DND-41 (cell line): ENCODE data around the gene CRYGB.
"Not testable (repeated sequence)": the region's sequence is repeated elsewhere in the genome, so short reads cannot be mapped to it uniquely, and the experiment has no call there.

ENCODE experiments used
- ATAC-seq: fragments of 200-7000 bp; cut with Tn5 transposase; 3 replicates; pipeline ENCODE4 v1.9.1; 2021; ENCODE audit warnings: low read depth; ENCODE audit not compliant: insufficient read depth
- DNase-seq: peaks from one replicate; pipeline ENCODE4 v3.0.0-alpha.2; 2020
- H2AFZ ChIP-seq: 2 replicates; pipeline ENCODE4 v1.6.0; 2012; ENCODE audit warnings: low read depth, low read length
- H3K27ac ChIP-seq: 2 replicates; pipeline ENCODE4 v1.5.1; 2012; ENCODE audit warnings: low read length, inconsistent platforms
- H3K27me3 ChIP-seq: fragments of 200-600 bp; sonication (generic); 2 replicates; pipeline ENCODE4 v1.6.0; 2012; ENCODE audit warnings: low read length, mild to moderate bottlenecking, inconsistent platforms; ENCODE audit not compliant: insufficient read depth, poor library complexity
- H3K36me3 ChIP-seq: 2 replicates; pipeline ENCODE4 v1.5.1; 2012; ENCODE audit warnings: low read length, inconsistent platforms; ENCODE audit not compliant: insufficient read depth
- H3K4me1 ChIP-seq: 2 replicates; pipeline ENCODE4 v1.5.1; 2012; ENCODE audit warnings: mild to moderate bottlenecking, low read length; ENCODE audit not compliant: insufficient read depth
- H3K4me2 ChIP-seq: 2 replicates; pipeline ENCODE4 v1.6.0; 2012; ENCODE audit warnings: mild to moderate bottlenecking, moderate library complexity, low read length, inconsistent platforms; ENCODE audit not compliant: insufficient read depth
- H3K4me3 ChIP-seq, 2 experiments: fragments of 200-600 bp in 1 of 2; shearing (Covaris generic) in 1 of 2; 2 replicates each; pipeline ENCODE4 v1.5.1; 2012 to 2016; ENCODE audit warnings: inconsistent platforms in 2 of 2, low read length in 2 of 2, mild to moderate bottlenecking in 2 of 2, low read depth in 1 of 2, moderate library complexity in 1 of 2
- H3K79me2 ChIP-seq: 2 replicates; pipeline ENCODE4 v1.6.0; 2012; ENCODE audit warnings: low read length, inconsistent platforms; ENCODE audit not compliant: insufficient read depth
- H3K9ac ChIP-seq: 2 replicates; pipeline ENCODE4 v1.6.0; 2012; ENCODE audit warnings: low read depth, mild to moderate bottlenecking, inconsistent platforms, low read length, moderate library complexity
- H3K9me3 ChIP-seq: 2 replicates; pipeline ENCODE4 v1.5.1; 2012; ENCODE audit warnings: low read length, moderate library complexity, mild to moderate bottlenecking, inconsistent platforms; ENCODE audit not compliant: insufficient read depth, severe bottlenecking
- H4K20me1 ChIP-seq: 2 replicates; pipeline ENCODE4 v1.6.0; 2012; ENCODE audit warnings: low read length; ENCODE audit not compliant: insufficient read depth
- CTCF ChIP-seq: IDR thresholded peaks from 2 replicates; pipeline ENCODE4 v1.5.1; 2012; ENCODE audit warnings: borderline replicate concordance, low read length, moderate library complexity, mild to moderate bottlenecking; ENCODE audit not compliant: poor library complexity, severe bottlenecking; ENCODE audit errors: extremely low read depth
- EZH2 ChIP-seq: IDR thresholded peaks from 3 replicates; pipeline ENCODE4 v1.6.1; 2012; ENCODE audit warnings: borderline replicate concordance, low read depth, mild to moderate bottlenecking, moderate library complexity, low read length, inconsistent platforms; ENCODE audit not compliant: severe bottlenecking

The CRYGB gene

GRCh38 chr2:208125251-208125650 lies 20.7 kb downstream of the CRYGB start:
- ATAC-seq (no peak), DNase-seq (no peak)
- H3K27me3 ChIP-seq = peaks cover 3% of the 10 kb centered on the region
- no peaks in the 10 kb centered on the region for H3K79me2 ChIP-seq
- no peaks in the 10 kb centered on the region for H4K20me1 ChIP-seq
- H2AFZ ChIP-seq = no peak overlapping the region
- no peak overlapping the region for H3K9ac ChIP-seq
- no peak overlapping the region for H3K27ac ChIP-seq
- no peak overlapping the region for H3K4me2 ChIP-seq
- no peaks in the 10 kb centered on the region for H3K9me3 ChIP-seq
- H3K36me3 ChIP-seq = no peaks in the 10 kb centered on the region
- no peaks in the 10 kb centered on the region for H3K4me1 ChIP-seq
- H3K4me3 ChIP-seq = no peak overlapping the region
- TF ChIP-seq EZH2 (no peak), CTCF (no peak)

- not testable (repeated sequence) for H3K27me3 ChIP-seq, H3K9me3 ChIP-seq, H4K20me1 ChIP-seq, ATAC-seq, H3K4me1 ChIP-seq, H3K4me3 ChIP-seq, H3K9ac ChIP-seq, DNase-seq, H3K27ac ChIP-seq, H2AFZ ChIP-seq, H3K79me2 ChIP-seq, H3K36me3 ChIP-seq, H3K4me2 ChIP-seq
Observed at GRCh38 chr2:208124013-208124715, 21.8 kb downstream of the CRYGB start, which contains the start of gene CRYGD. CRYGD (minus strand) TSS chr2:208124524; CDS start chr2:208124473, 51 bp downstream.

- Histone ChIP-seq H3K27me3 (peaks cover 3% of the 10 kb centered on the region), H3K9ac (no peak overlapping the region), H2AFZ (no peak overlapping the region), H4K20me1 (no peaks in the 10 kb centered on the region), H3K4me3 (no peak overlapping the region), H3K79me2 (no peaks in the 10 kb centered on the region), H3K27ac (no peak overlapping the region), H3K4me2 (no peak overlapping the region), H3K9me3 (no peaks in the 10 kb centered on the region), H3K4me1 (no peaks in the 10 kb centered on the region), H3K36me3 (no peaks in the 10 kb centered on the region)
- TF ChIP-seq CTCF (no peak), EZH2 (no peak)
- no peak for ATAC-seq
- no peak for DNase-seq
Observed at GRCh38 chr2:208122248-208122647, 23.7 kb downstream of the CRYGB start.

- no peak overlapping the region for H3K4me3 ChIP-seq
- no peak for DNase-seq
- no peaks in the 10 kb centered on the region for H3K79me2 ChIP-seq
- H4K20me1 ChIP-seq = no peaks in the 10 kb centered on the region
- H3K36me3 ChIP-seq = no peaks in the 10 kb centered on the region
- peaks cover 3% of the 10 kb centered on the region for H3K27me3 ChIP-seq
- H3K9ac ChIP-seq = no peak overlapping the region
- no peak overlapping the region for H2AFZ ChIP-seq
- no peaks in the 10 kb centered on the region for H3K4me1 ChIP-seq
- TF ChIP-seq CTCF (no peak), EZH2 (no peak)
- H3K4me2 ChIP-seq = no peak overlapping the region
- no peaks in the 10 kb centered on the region for H3K9me3 ChIP-seq
- H3K27ac ChIP-seq = no peak overlapping the region
- ATAC-seq = no peak
Observed at GRCh38 chr2:208118918-208119317, 27.0 kb downstream of the CRYGB start.

GRCh38 chr2:208117390-208117789 lies 28.6 kb downstream of the CRYGB start:
- not testable (repeated sequence) for H4K20me1 ChIP-seq, H3K36me3 ChIP-seq, DNase-seq, H3K27me3 ChIP-seq, H3K4me1 ChIP-seq, ATAC-seq, H3K9ac ChIP-seq, H3K27ac ChIP-seq, H3K9me3 ChIP-seq, H3K4me2 ChIP-seq, H2AFZ ChIP-seq, H3K79me2 ChIP-seq, H3K4me3 ChIP-seq
